ENCODE results near the gene TGDS. TPM values are rescaled to one million over a fixed set of nuclear protein-coding genes. Genes with fewer than 3 reads are reported as not detected.

The TGDS gene
- total RNA-seq, 1 experiment from 2014 or later: 9.0 TPM

DNA sequence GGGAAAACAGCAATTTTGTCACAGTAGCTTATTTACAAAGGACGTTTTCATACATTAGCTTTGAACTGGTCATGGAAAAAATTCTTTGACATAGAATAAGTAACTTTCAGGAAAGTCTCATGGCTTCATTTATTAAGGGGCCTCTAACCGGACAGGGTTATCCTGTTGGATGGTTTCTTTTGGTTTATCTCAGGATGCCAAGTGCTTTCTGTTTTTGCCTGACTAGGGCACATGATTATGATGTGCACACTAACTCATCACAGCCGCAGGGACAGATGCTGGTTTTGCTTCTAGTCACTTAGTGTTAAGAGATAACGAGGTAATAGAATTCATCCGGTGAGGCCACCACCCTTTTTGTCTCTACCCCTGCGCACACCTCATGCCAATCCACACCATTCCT, 53.0 kb downstream of the TGDS start:
- no peak overlapping the region for H3K9ac ChIP-seq (ENCODE audit: low read length)
- ATAC-seq: no peak
- BruUV-seq (replicated peaks): no TSS peak
- TF ChIP-seq EZH2 (IDR thresholded peaks at IDR 0.05; ENCODE audit: low read length, unreplicated experiment) (no peak), EZH2phosphoT487 (IDR thresholded peaks at IDR 0.05; ENCODE audit: borderline replicate concordance, low read length) (no peak)
- TF ChIP-seq, protein P1, sequence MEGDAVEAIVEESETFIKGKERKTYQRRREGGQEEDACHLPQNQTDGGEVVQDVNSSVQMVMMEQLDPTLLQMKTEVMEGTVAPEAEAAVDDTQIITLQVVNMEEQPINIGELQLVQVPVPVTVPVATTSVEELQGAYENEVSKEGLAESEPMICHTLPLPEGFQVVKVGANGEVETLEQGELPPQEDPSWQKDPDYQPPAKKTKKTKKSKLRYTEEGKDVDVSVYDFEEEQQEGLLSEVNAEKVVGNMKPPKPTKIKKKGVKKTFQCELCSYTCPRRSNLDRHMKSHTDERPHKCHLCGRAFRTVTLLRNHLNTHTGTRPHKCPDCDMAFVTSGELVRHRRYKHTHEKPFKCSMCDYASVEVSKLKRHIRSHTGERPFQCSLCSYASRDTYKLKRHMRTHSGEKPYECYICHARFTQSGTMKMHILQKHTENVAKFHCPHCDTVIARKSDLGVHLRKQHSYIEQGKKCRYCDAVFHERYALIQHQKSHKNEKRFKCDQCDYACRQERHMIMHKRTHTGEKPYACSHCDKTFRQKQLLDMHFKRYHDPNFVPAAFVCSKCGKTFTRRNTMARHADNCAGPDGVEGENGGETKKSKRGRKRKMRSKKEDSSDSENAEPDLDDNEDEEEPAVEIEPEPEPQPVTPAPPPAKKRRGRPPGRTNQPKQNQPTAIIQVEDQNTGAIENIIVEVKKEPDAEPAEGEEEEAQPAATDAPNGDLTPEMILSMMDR (conservative IDR thresholded peaks at IDR 0.05; ENCODE audit: low read depth, low read length): no peak
- CTCF ChIA-PET: no interaction called here
- no peak for DNase-seq
- no peaks in the 10 kb centered on the region for H3F3A ChIP-seq (ENCODE audit: low read length, unreplicated experiment)
- H2AFZ ChIP-seq (ENCODE audit: low read length): no peak overlapping the region
- H3K36me3 ChIP-seq (ENCODE audit: low read depth, low read length): no peaks in the 10 kb centered on the region
- no peak overlapping the region for H3K4me2 ChIP-seq (ENCODE audit: low read length)
- no peaks in the 10 kb centered on the region for H4K20me1 ChIP-seq (ENCODE audit: low read length)
- no peaks in the 10 kb centered on the region for H3K79me2 ChIP-seq (ENCODE audit: low read length)
- intact Hi-C loops (cut with micrococcal nuclease): no loop called here
- no peaks in the 10 kb centered on the region for H3K9me2 ChIP-seq (replicated peaks; ENCODE audit: low read length)
- H3K27ac ChIP-seq (ENCODE audit: low read length): no peak overlapping the region
- H3K9me3 ChIP-seq (ENCODE audit: low read length): no peaks in the 10 kb centered on the region
- no peak overlapping the region for H3K4me3 ChIP-seq (ENCODE audit: low read length)
- POLR2A ChIA-PET (ENCODE audit: unreplicated experiment): no interaction called here
- no peaks in the 10 kb centered on the region for H3K27me3 ChIP-seq (ENCODE audit: low read length)
- peaks cover 5% of the 10 kb centered on the region; the same call in 1 of the 2 replicates for H3K4me1 ChIP-seq (ENCODE audit: insufficient read depth, low read length)

DNA sequence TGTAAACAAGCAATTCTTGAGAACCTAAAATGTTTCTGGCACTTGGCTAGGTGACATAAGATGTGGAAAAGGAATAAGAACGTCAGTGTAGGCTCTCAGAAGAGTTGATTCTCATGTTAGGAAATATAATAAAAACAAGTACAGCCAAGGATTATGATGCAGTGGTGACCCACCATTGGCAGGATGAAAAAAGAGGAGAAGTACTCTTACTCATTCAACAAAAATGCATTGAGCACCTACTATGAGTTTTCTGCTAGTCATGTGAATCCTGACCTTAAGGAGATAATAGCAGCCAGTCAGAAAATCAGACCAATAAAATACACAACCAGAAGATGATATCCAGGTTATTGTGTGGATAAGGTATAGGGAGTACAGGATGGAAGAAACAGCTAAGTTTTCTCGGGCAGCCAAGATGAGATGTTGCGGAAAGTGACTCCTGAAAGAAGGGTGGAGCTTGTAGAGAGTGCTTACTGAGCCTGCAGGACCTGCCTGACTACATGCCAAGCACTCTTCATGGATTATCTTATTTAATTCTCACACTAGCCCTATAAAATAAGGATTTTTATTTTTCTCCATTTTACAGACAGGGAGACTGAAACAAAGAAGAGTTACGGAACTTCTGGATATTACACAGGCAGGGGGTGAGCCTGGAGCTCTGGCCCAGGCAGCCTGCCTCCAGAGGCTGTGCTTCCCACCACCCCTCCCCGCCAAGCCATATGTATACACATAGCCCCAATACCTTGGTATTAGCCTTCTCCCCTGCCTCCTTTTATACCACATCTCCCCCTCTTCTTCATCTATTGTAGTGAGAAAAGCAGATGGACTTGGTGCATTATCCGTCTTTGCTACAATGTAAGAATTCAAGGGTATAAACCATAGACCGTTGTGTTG, 58.0 kb downstream of the TGDS start:
- ChIA-PET CTCF (no interaction called here), POLR2A (ENCODE audit: unreplicated experiment) (interaction anchor here (0.5 kb wide), 1 partner anchor 53 kb away, joined by 3 read pairs; no protein-coding TSS in a partner anchor)
- H3K9me3 ChIP-seq (ENCODE audit: low read length): no peaks in the 10 kb centered on the region
- H3F3A ChIP-seq (ENCODE audit: low read length, unreplicated experiment): no peaks in the 10 kb centered on the region
- H4K20me1 ChIP-seq (ENCODE audit: low read length): no peaks in the 10 kb centered on the region
- ATAC-seq (no peak), DNase-seq (peak; percentile 34)
- no peaks in the 10 kb centered on the region for H3K36me3 ChIP-seq (ENCODE audit: low read depth, low read length)
- TF ChIP-seq EZH2 (IDR thresholded peaks at IDR 0.05; ENCODE audit: low read length, unreplicated experiment): no peak
- TF ChIP-seq, protein P1 (conservative IDR thresholded peaks at IDR 0.05; ENCODE audit: low read depth, low read length): no peak
- no peak for TF ChIP-seq EZH2phosphoT487 (IDR thresholded peaks at IDR 0.05; ENCODE audit: borderline replicate concordance, low read length)
- H2AFZ ChIP-seq (ENCODE audit: low read length): no peak overlapping the region
- H3K4me1 ChIP-seq (ENCODE audit: insufficient read depth, low read length): peaks cover 10% of the 10 kb centered on the region; the same call in 1 of the 2 replicates
- no peaks in the 10 kb centered on the region for H3K79me2 ChIP-seq (ENCODE audit: low read length)
- no TSS peak for BruUV-seq (replicated peaks)
- intact Hi-C loops (cut with micrococcal nuclease): no loop called here
- no peaks in the 10 kb centered on the region for H3K27me3 ChIP-seq (ENCODE audit: low read length)
- H3K4me3 ChIP-seq (ENCODE audit: low read length): no peak overlapping the region
- H3K9me2 ChIP-seq (replicated peaks; ENCODE audit: low read length): no peaks in the 10 kb centered on the region
- H3K9ac ChIP-seq (ENCODE audit: low read length): no peak overlapping the region
- no peak overlapping the region for H3K27ac ChIP-seq (ENCODE audit: low read length)
- H3K4me2 ChIP-seq (ENCODE audit: low read length): no peak overlapping the region

DNA sequence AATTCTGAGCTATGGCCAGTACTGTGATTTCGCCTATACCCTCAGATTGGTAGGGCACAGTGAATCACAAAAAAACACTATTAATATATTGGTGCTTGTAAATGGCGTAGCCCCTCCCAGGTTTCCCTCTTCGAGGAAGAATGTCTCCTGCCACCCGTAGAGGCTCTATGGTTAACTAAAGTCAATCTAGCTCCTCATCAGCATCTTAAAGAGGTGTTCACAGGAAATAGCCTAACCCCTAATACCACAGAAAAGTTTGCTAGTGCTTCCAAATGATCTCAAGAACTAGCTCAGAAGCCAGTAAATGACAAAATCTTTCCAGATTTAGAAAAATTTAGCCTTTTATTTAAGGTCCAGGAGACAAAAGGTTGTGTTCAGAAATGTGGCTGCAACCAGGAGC, 60.2 kb downstream of the TGDS start:
- no peaks in the 10 kb centered on the region for H3F3A ChIP-seq (ENCODE audit: low read length, unreplicated experiment)
- H2AFZ ChIP-seq (ENCODE audit: low read length): no peak overlapping the region
- no TSS peak for BruUV-seq (replicated peaks)
- H4K20me1 ChIP-seq (ENCODE audit: low read length): no peaks in the 10 kb centered on the region
- no peaks in the 10 kb centered on the region for H3K9me3 ChIP-seq (ENCODE audit: low read length)
- TF ChIP-seq EZH2phosphoT487 (IDR thresholded peaks at IDR 0.05; ENCODE audit: borderline replicate concordance, low read length) (no peak), EZH2 (IDR thresholded peaks at IDR 0.05; ENCODE audit: low read length, unreplicated experiment) (no peak)
- TF ChIP-seq, protein P1 (conservative IDR thresholded peaks at IDR 0.05; ENCODE audit: low read depth, low read length): no peak
- ATAC-seq (no peak), DNase-seq (no peak)
- H3K36me3 ChIP-seq (ENCODE audit: low read depth, low read length): no peaks in the 10 kb centered on the region
- no peaks in the 10 kb centered on the region for H3K27me3 ChIP-seq (ENCODE audit: low read length)
- CTCF ChIA-PET: no interaction called here
- no peak overlapping the region for H3K9ac ChIP-seq (ENCODE audit: low read length)
- POLR2A ChIA-PET (ENCODE audit: unreplicated experiment): no interaction called here
- intact Hi-C loops (cut with micrococcal nuclease): no loop called here
- no peak overlapping the region for H3K4me3 ChIP-seq (ENCODE audit: low read length)
- H3K4me2 ChIP-seq (ENCODE audit: low read length): no peak overlapping the region
- no peaks in the 10 kb centered on the region for H3K9me2 ChIP-seq (replicated peaks; ENCODE audit: low read length)
- H3K79me2 ChIP-seq (ENCODE audit: low read length): no peaks in the 10 kb centered on the region
- H3K4me1 ChIP-seq (ENCODE audit: insufficient read depth, low read length): peaks cover 10% of the 10 kb centered on the region; the same call in 1 of the 2 replicates
- H3K27ac ChIP-seq (ENCODE audit: low read length): no peak overlapping the region

Measured in PC-3 (cell line).